SK-N-SH treated with all-trans-retinoic acid at 6 μM for 48 hours (cell line): ENCODE measurements around the gene TRMT11.

Source experiments
- ATAC-seq: fragments of 200-7000 bp; cut with Tn5 transposase; 3 replicates; pipeline ENCODE4 v1.9.1; 2020; ENCODE audit warnings: mild to moderate bottlenecking, moderate library complexity
- ARNTL ChIP-seq: fragments of 450-650 bp; formaldehyde crosslinking; IDR thresholded peaks from 2 replicates; pipeline ENCODE4 v1.5.0; 2020; ENCODE audit warnings: low read depth, mild to moderate bottlenecking, moderate library complexity, borderline replicate concordance
- BACH2 ChIP-seq: fragments of 250-450 bp; sonication (Bioruptor Pico); IDR thresholded peaks from 2 replicates; pipeline ENCODE4 v1.9.0; 2021; ENCODE audit warnings: mild to moderate bottlenecking, borderline replicate concordance
- CSDC2 ChIP-seq: fragments of 250-450 bp; sonication (Bioruptor Pico); IDR thresholded peaks from 2 replicates; pipeline ENCODE4 v1.5.0; 2020; ENCODE audit warnings: mild to moderate bottlenecking, moderate library complexity
- ESRRG ChIP-seq: fragments of 250-450 bp; sonication (Bioruptor Pico); IDR thresholded peaks from 2 replicates; pipeline ENCODE4 v1.6.1; 2021; ENCODE audit warnings: mild to moderate bottlenecking
- PATZ1 ChIP-seq: fragments of 250-450 bp; sonication (Bioruptor Pico); IDR thresholded peaks from 2 replicates; pipeline ENCODE4 v1.8.0; 2020; ENCODE audit warnings: mild to moderate bottlenecking, moderate library complexity, borderline replicate concordance
- POU6F1 ChIP-seq: fragments of 250-450 bp; sonication (Bioruptor Pico); IDR thresholded peaks from 2 replicates; pipeline ENCODE4 v1.8.0; 2021; ENCODE audit warnings: low read depth, mild to moderate bottlenecking, moderate library complexity, borderline replicate concordance
- PPARA ChIP-seq: fragments of 250-450 bp; sonication (Bioruptor Pico); IDR thresholded peaks from 2 replicates; pipeline ENCODE4 v1.5.0; 2020; ENCODE audit warnings: mild to moderate bottlenecking, borderline replicate concordance
- RARB ChIP-seq: fragments of 250-450 bp; sonication (Bioruptor Pico); IDR thresholded peaks from 2 replicates; pipeline ENCODE4 v1.8.0; 2021; ENCODE audit warnings: mild to moderate bottlenecking, moderate library complexity
- SNAI2 ChIP-seq: fragments of 250-450 bp; sonication (Bioruptor Pico); IDR thresholded peaks from 2 replicates; pipeline ENCODE4 v1.5.0; 2020; ENCODE audit warnings: mild to moderate bottlenecking, moderate library complexity
- TOX ChIP-seq: fragments of 250-450 bp; sonication (Bioruptor Pico); IDR thresholded peaks from 2 replicates; pipeline ENCODE4 v1.8.0; 2021; ENCODE audit warnings: mild to moderate bottlenecking, moderate library complexity, borderline replicate concordance
- ZC3H10 ChIP-seq: fragments of 250-450 bp; sonication (Bioruptor Pico); IDR thresholded peaks from 2 replicates; pipeline ENCODE4 v1.5.1; 2021; ENCODE audit warnings: mild to moderate bottlenecking, moderate library complexity
- ZFP3 ChIP-seq: fragments of 250-450 bp; sonication (Bioruptor Pico); IDR thresholded peaks from 2 replicates; pipeline ENCODE4 v1.5.0; 2020; ENCODE audit warnings: mild to moderate bottlenecking, moderate library complexity
- ZFP30 ChIP-seq: fragments of 450-650 bp; formaldehyde crosslinking; IDR thresholded peaks from 2 replicates; pipeline ENCODE4 v1.5.0; 2022; ENCODE audit warnings: mild to moderate bottlenecking, moderate library complexity
- ZNF565 ChIP-seq: fragments of 450-650 bp; formaldehyde crosslinking; conservative IDR thresholded peaks from 2 replicates; pipeline ENCODE4 v1.5.0; 2020; ENCODE audit warnings: low read depth, mild to moderate bottlenecking, moderate library complexity
- ZNF70 ChIP-seq: fragments of 450-650 bp; formaldehyde crosslinking; IDR thresholded peaks from 2 replicates; pipeline ENCODE4 v1.5.0; 2020; ENCODE audit warnings: mild to moderate bottlenecking, moderate library complexity
- ZNF8 ChIP-seq: fragments of 450-650 bp; formaldehyde crosslinking; IDR thresholded peaks from 2 replicates; pipeline ENCODE4 v1.5.0; 2020; ENCODE audit warnings: mild to moderate bottlenecking, moderate library complexity

The TRMT11 gene

GRCh38 chr6:126077810-126078776 lies 91.8 kb downstream of the TRMT11 start (continued):
- TF ChIP-seq PATZ1 (CRISPR knock-in tag), result peak; percentile 92
- 0 out of 2 replicates have a peak, but pooled peaks have one; percentile 40 for TF ChIP-seq RARB
- TF ChIP-seq ZFP3 (CRISPR knock-in tag), result 0 out of 2 replicates have a peak, but pooled peaks have one; percentile 25
- no peak for TF ChIP-seq BACH2
- TF ChIP-seq ZNF70 (CRISPR knock-in tag), result peak; percentile 45; the same call in 1 of the 2 replicates
- TF ChIP-seq, all 23 proteins: peak for 20

- no peak for ATAC-seq
- TF ChIP-seq ZNF8 (CRISPR knock-in tag), result no peak
- TF ChIP-seq PPARA (CRISPR knock-in tag), result no peak
- no peak for TF ChIP-seq CSDC2 (CRISPR knock-in tag)
- no peak for TF ChIP-seq ARNTL
Observed at GRCh38 chr6:126083875-126084274, 97.5 kb downstream of the TRMT11 start.

GRCh38 chr6:126086560-126086959 lies 100.2 kb downstream of the TRMT11 start:
- TF ChIP-seq PPARA (CRISPR knock-in tag) (no peak), TOX (CRISPR knock-in tag) (no peak), ZC3H10 (CRISPR knock-in tag) (no peak), RARB (no peak), POU6F1 (CRISPR knock-in tag) (no peak), SNAI2 (CRISPR knock-in tag) (no peak), ZNF565 (CRISPR knock-in tag) (no peak), BACH2 (no peak), ESRRG (CRISPR knock-in tag) (no peak), ZFP30 (no peak), ZFP3 (CRISPR knock-in tag) (no peak)
- no peak for ATAC-seq
